Activated T-cell treated with anti-CD3 and anti-CD28 coated beads, Interleukin-2, amount 50 U/mL, for 4 hours (primary cell): ENCODE measurements around the gene SH3RF1. TPM values are rescaled to one million over a fixed set of nuclear protein-coding genes. Genes with fewer than 3 reads are reported as not detected.

Source experiments
- ATAC-seq, 2 donors: fragments of 200-7000 bp; cut with Tn5 transposase; one replicate each; pipeline ENCODE4 v1.10.0; 2021
- DNase-seq: peaks from one replicate; pipeline ENCODE4 v3.0.0-alpha.2; 2020
- H3K27me3 Mint-ChIP-seq: one replicate; pipeline ENCODE4 v1.8.0; 2021; ENCODE audit warnings: low read depth, mixed read lengths
- H3K36me3 Mint-ChIP-seq: one replicate; pipeline ENCODE4 v1.8.0; 2022; ENCODE audit warnings: mixed read lengths; ENCODE audit not compliant: insufficient read depth
- H3K4me1 Mint-ChIP-seq: one replicate; pipeline ENCODE4 v1.8.0; 2021; ENCODE audit warnings: low read depth, mixed read lengths
- H3K4me3 Mint-ChIP-seq: one replicate; pipeline ENCODE4 v1.8.0; 2021; ENCODE audit warnings: mild to moderate bottlenecking, moderate library complexity, mixed read lengths
- H3K9me3 Mint-ChIP-seq: one replicate; pipeline ENCODE4 v1.8.0; 2021; ENCODE audit warnings: mixed read lengths
- total RNA-seq, 3 donors: library from RNA; stranded (reverse); gene quantifications; one replicate each; pipeline ENCODE4 v1.2.1, GENCODE V29; 2021

SH3RF1 gene
- total RNA-seq, 3 donors from 2014 or later, result 0.43 to 1.2 (median 0.56) TPM

DNA sequence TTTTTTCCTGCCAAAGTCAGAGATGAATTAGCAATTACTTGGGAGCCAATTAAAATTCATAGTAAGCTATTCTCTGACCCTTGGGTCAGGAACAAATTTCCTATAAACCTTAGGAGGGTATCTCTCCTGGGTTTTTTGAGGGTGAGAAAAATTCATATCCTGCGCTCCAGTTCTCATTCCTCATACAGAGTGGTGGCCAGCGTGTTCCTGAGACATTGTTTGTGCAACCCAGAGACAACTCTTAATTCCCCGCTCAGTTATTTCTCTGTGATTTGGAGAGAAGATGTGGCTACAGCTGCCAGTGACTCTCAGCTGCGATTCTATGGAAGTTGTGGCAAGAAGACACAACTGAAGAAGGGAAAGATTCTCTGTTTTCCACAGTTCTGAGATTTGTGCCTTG lies 222.8 kb downstream of the SH3RF1 start:
- no peaks in the 10 kb centered on the region for H3K36me3 Mint-ChIP-seq
- no peaks in the 10 kb centered on the region for H3K4me1 Mint-ChIP-seq
- DNase-seq, result no peak
- no peaks in the 10 kb centered on the region for H3K27me3 Mint-ChIP-seq
- no peak for ATAC-seq
- no peaks in the 10 kb centered on the region for H3K9me3 Mint-ChIP-seq
- H3K4me3 Mint-ChIP-seq, result no peak overlapping the region

DNA sequence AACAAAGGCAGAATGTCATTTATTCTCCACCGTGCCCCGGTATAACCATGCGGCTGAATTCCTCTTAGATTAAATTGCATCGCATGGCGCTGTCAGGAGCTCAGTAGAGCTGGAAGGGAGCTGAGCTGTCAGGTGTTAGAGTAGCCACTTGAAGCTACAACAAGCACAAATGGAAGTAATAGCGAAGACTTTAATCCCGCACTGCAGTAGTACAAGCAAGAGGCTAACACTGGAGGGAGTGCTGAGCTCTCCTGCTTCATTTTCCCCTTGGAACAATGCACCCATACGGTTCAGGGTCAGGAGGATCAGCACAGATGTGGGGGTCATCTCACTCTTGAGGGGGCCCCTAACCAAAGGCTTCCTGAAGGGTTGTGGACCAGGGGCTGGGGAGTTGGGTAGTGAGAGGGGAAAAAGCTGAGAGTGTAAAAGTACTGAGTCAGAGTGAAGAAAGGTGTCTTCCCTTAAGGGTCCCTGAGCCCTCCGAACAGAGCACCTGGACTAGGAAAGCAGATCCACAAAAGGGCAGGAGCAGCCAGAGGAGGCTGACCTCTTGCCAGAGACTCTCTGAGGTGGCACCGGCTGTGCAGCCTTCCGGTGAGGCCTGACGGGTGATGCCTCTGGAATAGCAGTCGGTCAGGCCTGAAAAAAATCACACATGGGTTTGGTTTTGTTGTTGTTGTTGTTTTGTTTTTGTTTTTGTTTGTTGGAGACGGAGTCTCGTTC lies 224.7 kb downstream of the SH3RF1 start:
- H3K36me3 Mint-ChIP-seq, result no peaks in the 10 kb centered on the region
- no peak for ATAC-seq
- no peaks in the 10 kb centered on the region for H3K9me3 Mint-ChIP-seq
- no peak overlapping the region for H3K4me3 Mint-ChIP-seq
- no peaks in the 10 kb centered on the region for H3K27me3 Mint-ChIP-seq
- no peak for DNase-seq
- H3K4me1 Mint-ChIP-seq, result no peaks in the 10 kb centered on the region

DNA sequence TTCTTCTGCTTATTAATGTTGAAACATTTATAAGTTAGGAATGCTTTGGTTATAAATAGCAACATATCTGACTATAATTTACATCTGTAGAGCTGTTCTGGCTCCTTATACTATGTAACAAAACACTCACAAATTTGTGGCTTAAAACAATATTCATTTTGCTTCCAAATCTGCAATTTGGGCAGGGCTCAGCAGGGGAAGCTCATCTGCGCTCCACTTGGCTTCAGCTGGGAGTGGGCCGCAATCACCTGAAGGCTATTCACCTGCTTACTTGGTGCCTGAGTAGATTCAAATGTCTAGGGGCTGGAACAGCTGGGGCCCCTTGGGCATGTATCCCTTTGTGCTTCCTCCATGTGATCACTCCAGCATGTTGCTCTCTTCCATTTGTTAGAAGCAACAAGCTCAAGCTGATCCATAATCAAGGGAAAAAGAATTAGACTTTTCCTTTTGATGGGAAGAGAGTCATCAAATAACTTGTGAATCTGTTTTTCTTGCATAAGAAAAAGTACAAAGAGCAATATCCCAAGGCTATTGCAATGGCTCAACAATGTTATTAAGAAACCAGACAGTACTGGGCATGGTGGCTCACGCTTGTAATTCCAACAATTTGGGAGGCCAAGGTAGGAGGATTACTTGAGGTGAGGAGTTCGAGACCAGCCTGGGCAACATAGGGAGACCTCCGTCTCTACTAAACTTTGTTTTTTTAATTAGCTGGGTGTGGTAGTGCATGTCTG lies 225.9 kb downstream of the SH3RF1 start:
- Mint-ChIP-seq H3K9me3 (no peaks in the 10 kb centered on the region), H3K27me3 (no peaks in the 10 kb centered on the region), H3K36me3 (no peaks in the 10 kb centered on the region), H3K4me3 (no peak overlapping the region), H3K4me1 (no peaks in the 10 kb centered on the region)
- ATAC-seq (no peak), DNase-seq (no peak)
